Right kidney (tissue), 1 donor: Measurements from ENCODE around the gene CCDC201.

Experiments
- DNase-seq: peaks from one replicate; pipeline ENCODE4 v3.0.0-alpha.2; 2016

Gene CCDC201

DNA sequence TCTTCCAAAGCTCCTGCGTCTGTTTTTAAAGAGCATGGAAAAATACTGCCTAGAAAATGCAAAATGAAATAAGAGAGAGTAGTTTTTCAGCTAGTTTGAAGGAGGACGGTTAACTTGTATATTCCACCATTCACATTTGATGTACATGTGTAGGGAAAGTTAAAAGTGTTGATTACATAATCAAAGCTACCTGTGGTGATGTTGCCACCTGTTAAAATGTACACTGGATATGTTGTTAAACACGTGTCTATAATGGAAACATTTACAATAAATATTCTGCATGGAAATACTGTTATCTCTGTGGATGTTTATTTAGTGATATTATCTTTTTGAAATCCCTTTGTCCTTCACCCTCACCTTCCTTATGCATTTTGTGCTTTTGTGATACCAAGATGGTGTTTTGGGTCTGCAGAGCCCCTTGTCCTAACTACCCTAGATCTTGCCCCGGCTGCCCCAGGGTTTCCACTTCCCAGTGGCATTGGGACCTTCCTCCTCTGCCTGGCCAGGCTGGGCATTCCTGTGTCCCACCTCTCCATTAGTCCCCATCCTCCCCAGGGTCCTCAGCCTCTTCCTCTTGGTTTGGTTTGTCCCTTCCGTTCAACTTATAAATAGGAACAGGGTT lies 20.6 kb upstream of the CCDC201 start:
- no peak for DNase-seq

DNA sequence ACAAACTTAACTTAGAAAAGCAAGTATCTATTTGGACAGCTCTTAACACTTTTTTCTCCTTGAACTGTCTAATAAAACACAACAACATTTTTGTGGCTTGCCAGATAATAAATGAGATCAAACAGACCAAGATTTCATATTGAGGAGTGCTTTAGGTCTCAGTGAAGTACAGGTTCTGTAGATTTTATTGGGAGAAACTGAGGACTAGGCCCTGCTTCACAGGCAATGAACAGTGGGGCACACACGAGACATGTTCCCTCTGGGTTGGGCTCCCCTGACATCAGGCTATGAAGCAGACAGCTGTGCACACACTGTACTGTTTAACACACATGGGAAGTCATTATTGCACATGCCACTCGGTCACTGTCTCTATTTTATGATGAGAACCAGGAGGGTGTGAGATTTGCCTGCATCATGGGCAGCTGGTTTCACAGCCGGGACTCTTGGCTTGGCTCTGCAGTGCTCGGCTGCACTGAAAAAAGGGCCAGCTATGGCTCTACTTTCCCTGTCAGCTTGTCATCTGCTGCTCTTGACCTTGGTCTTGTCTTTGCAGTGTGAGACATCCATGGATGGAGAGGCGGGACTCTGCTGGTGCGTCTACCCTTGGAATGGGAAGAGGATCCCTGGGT lies 19.6 kb upstream of the CCDC201 start:
- DNase-seq = no peak

DNA sequence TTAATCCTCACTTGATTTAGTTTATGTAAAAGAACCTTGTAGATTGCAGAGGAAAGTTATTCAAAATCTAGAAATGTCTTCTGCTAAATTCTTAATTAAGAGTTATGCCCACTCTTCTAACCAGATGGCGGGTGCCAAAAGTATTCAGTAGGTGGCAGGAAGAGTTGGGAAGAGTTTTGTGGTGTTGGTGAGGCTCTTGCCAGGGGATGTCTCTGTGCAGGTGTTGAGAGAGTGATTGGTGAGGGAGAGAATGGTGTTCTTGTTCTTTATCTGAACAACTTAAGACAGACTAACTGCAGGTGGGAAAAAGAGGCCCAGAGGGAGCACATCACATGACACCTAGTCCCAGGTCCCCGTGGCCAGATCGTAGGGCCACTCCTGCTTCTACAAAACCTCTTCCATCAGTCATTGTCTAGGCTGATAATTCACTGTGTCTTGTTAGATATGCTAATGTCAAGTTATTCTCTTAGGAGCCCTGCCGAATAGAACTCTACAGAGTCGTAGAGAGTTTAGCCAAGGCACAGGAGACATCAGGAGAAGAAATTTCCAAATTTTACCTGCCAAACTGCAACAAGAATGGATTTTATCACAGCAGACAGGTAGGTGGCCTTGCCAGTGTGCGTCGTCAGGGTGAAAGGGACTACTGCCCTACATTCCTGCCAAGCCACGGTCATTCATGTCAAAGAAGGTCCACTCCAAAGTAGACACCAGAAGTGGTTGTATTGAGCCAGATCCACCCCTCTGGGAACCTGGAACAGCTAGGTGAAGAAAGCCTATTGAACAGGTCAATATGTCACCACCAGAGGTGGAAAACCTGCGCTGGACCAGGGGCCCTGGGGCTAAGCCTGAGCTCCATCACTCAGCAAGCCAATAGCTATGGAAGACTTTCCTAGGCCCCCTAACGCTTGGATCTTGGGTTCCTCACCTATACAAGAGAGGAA lies 18.9 kb upstream of the CCDC201 start:
- DNase-seq = no peak

DNA sequence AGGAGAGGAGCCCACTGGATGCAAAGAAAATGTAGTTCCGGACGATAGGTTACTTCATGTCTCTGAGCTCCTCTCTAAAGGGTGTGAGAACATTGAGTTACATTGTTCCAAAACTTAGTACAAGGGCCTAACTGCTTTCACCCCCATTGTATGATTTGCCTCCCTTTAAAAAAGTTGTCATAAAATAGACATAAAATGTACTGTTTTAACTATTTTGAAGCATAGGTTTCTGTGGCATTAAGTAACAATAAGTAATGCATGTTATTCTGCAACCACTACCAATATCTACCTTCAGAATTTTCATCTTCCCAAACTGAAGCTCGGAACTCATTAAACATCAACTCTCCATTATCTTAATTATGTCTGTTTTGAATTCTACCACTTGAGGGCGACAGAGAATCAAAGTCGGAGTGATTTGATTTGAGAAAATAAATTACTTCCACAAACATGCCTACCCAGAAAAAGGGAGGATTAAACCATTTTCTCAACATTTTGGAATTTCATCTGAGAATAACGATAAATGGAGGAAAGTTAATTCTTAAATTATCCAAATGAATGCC lies 18.1 kb upstream of the CCDC201 start:
- no peak for DNase-seq

DNA sequence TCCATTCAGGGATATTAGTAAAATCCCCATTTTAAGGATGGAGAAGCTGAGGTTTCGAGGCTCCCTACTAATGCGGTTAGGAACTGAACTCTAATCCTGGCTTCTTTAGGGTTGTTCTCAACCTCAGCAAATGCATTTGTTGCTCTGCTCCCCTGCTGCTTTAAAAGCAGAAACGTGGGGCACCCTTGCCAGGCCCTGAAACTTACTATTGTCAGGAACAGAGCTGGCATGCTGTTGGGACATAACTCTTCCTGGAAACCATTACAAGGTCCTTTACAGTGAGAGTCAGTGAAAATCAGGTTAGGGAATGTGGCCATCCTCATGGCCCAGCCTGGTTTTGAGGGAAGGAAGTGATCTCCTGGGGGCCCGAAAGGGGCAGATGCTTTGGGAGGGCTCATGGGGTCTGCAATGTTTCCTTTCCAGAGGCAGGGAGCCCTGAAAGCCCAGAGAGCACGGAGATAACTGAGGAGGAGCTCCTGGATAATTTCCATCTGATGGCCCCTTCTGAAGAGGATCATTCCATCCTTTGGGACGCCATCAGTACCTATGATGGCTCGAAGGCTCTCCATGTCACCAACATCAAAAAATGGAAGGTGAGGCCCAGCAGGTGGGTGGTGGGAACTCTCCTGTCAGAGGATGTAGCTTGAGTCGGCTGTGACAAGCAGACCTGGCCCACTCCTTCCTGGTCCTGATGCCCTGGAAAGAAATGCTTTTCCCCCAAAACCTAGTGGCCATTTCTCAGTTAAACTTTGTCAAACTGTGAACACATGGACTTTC lies 17.4 kb upstream of the CCDC201 start:
- DNase-seq = no peak

DNA sequence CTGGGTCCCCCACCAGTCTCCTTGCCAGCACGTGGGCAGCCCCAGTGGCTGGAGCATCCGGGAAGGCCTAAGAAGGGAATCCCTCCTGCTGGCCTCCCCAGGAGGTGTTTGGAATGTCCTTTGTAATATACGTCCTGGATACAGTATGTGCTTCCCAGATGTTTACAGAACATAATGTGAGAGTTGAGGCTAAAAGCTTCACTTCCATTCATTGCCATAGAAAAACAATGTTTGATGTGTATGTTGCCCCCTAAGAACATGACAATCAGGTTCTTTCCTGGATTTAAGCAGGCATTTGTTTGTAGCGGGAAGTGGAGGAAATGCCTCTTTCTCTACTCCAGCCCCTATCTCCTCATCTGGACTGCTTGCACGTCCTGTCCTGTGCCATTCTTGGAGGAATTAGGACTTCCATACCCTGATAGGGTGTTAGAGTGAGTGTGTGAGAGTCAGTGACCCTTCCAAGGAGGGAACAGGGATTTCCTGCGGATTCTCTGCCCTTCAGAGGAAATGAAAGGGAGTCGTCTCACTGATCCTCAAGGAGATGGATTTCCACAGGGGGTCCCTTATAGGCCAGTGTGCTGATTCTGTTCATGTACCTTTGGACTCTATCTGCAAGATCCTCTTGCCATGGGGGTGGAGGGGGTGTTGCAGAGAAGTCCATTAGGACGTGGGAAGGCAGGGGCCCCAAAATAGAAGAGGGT lies 16.6 kb upstream of the CCDC201 start:
- DNase-seq = no peak

DNA sequence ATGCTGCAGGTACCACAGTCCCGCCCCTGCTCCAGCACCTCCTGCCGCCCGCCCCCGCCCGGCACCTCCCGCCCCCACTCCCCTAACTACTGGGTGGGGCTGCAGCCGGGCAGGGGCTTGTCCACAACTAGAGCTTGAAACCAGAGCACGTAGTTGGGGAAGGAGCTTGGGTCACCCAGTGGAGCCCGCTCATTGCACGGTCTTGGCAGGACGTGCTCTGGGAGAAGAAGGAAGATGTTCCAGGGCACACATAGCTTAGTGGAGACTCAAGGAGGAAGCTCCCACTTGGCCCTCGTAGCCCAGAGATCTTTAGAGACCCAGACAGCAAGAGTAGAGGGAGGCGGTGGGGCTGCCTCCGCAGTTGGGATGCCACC lies 16.1 kb upstream of the CCDC201 start:
- DNase-seq = peak; percentile 27

DNA sequence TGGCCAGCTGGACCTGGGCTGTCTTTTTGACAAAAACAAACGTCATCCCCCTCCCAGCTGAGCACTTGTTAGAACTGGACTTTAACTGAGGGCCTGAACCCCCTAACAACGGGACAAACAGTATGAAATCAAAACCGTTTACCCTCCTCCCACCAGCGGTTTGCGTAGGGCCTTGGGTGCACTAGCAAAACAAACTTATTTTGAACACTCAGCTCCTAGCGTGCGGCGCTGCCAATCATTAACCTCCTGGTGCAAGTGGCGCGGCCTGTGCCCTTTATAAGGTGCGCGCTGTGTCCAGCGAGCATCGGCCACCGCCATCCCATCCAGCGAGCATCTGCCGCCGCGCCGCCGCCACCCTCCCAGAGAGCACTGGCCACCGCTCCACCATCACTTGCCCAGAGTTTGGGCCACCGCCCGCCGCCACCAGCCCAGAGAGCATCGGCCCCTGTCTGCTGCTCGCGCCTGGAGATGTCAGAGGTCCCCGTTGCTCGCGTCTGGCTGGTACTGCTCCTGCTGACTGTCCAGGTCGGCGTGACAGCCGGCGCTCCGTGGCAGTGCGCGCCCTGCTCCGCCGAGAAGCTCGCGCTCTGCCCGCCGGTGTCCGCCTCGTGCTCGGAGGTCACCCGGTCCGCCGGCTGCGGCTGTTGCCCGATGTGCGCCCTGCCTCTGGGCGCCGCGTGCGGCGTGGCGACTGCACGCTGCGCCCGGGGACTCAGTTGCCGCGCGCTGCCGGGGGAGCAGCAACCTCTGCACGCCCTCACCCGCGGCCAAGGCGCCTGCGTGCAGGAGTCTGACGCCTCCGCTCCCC lies 15.5 kb upstream of the CCDC201 start, which contains the start of gene IGFBP1:
IGFBP1 (plus strand) TSS at position 304 of the 808 bp plus-strand sequence; CDS start at position 469, 165 bp downstream.
- DNase-seq = peak; percentile 70

DNA sequence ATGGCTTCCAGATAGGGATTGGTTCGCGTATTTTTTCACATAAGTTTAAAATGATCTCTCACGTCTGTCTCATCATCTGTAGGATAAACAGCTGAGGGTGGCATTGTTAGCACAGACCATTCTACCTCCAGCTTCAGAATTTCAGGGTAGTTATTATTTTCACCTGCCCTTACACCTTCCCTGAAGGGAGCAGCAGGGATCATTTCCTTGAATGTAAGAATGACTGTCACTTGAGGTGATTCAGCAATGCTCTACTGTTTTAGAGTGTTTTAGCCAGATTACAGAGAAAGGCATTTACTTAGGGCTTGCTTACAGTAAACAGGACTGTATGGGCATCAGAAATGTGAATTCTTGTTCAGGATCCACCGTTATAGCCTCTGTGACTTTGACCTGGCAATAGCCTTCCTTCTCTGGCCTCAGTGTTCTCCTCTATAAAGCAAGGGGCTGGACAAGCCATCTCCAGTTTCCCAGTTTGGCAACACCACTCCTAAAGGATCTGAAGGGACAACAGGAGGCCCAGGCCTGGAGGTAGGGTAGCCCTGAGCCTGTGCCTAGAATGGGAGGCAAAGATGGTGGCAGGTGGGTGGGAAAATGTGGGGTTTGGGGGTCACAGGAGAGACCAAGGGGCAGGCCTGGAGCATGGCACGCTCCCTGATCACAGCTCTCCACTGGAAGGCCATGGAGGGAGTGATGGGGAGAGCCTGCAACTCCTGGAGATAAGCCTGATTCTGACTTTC lies 14.2 kb upstream of the CCDC201 start:
- DNase-seq = no peak

DNA sequence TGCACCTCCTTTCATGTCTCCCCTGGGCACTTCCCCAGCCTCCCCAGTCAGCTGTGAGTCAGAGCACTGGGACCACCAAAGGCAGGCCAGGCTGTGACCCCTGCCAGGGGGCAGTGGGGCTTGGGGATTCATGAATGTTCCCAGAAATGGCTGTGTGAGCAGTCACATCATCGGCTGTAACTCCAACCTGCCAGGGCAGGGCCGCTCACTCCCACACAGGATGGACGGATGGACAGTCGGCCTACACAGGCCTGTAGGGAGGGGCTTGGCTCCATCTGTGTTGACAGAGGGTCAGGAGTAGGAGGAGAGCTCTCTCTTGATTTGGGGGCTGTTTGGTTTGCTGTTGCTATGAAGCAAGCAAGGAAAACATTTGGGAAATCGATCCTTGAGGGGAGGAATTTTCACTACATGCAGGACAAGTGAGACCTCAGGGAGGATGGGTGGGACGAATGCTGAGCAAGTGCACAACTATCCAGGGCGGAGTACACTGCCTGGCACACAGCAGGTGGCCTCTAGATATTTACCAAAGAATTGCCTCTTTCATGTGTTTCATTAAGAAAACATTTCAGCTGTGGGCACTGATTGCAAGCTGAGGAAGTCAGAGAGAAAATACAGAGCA lies 12.5 kb upstream of the CCDC201 start:
- peak; percentile 34 for DNase-seq

DNA sequence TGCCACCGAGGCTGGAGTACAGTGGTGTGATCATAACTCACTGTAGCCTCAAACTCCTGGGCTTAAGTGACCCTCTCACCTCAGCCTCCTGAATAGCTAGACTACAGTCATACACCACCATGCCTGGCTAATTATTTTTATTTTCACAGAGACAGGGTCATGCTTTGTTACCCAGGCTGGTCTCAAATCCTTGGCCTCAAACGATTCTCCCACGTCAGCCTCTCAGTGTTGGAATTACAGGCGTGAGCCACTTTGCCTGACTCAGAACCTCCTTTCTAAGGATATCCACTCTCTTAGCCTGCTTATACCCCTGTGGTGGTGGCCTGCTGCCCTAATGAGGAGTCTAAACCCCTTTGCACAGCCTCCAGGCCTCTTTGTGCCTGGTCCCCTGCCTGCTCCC lies 11.3 kb upstream of the CCDC201 start:
- no peak for DNase-seq

DNA sequence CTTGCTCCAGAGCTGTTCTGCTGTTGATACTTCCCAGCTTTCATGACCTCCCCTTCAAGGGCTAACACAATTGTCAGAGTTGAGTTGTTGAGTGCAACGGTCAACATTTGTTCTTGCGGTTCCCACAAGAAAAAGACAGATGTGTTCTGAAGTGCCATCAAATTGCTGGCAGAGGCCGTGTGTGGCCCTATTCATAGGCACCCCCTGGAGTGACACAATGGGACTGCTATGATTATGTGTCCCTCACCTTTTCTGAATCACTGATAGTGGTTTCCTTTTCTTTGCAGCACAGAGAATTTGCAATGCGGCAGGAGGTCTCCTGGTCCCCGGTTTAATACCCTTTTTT lies 9.6 kb upstream of the CCDC201 start:
- no peak for DNase-seq

DNA sequence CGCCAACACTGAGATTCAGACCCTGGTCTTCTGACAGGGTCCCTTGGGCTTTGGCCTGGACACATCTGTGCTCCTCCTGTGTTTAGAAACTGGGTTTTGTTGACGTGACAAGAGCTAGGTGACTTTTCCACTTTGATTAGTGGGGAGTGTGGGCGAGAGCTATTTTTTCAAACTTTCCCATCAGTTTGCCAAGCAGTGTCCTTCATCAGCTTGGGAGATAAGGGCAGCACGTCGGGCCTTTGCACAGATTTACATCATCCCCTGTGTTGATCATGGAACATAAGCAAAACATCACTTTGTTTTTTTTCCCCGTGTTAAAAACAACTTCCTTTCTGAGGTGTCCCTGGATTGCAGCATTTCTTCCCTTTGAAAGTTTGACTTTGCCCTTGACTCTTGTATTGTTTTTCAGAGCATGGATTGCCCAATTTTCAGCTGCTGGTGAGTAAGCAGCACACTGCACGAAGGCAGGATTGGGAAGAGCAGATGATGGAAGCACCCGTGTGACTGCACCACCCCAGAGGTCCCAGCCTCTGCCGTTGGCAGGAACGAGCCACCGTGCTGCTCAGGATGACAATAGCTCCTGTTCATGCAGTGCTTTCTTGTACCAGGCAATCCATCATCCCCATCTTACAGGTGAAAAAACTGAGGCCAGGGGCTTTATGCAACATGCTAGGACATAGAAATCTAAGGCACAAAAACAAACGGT lies 9.0 kb upstream of the CCDC201 start:
- DNase-seq = no peak

DNA sequence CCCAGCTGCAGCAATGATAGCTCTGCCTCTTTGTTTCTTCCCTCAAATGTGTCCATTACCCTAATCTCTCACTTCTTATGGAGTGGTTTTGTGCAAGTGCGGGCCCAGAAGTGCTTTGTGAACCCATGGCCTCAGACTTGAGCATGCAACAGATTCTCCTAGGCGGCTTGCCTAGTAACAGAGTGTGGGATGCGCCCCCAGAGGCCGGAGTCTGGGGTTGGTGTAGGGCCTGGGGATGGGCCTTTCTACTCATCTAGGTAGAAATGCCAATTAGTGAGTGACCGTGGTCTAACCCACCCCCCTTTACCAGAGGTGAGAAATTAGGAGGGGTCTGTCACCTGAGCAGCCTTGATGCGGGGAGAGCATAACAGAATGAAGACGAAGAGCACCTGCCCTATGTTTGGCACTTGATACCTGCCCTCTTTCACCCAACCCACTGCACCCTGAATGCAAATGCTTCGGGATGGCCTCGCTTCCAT lies 8.4 kb upstream of the CCDC201 start:
- DNase-seq = no peak

DNA sequence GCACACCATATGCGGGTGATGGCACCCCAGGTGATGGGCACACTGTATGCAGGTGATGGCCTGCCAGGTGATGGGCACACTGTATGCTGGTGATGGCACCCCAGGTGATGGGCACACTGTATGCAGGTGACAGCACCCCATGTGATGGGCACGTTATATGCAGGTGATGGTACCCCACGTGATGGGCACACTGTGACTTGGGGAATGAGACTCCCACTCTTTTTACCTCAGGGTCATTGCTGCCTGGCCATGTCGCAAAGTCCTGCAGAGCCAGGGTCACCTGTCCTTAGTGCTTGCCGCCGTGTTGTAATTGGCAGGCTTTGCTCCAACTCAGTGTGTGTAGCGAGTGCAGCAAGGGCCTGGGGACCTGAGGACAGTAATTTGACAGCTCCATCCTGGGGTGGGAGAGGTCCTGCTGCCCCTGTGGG lies 7.6 kb upstream of the CCDC201 start:
- no peak for DNase-seq

DNA sequence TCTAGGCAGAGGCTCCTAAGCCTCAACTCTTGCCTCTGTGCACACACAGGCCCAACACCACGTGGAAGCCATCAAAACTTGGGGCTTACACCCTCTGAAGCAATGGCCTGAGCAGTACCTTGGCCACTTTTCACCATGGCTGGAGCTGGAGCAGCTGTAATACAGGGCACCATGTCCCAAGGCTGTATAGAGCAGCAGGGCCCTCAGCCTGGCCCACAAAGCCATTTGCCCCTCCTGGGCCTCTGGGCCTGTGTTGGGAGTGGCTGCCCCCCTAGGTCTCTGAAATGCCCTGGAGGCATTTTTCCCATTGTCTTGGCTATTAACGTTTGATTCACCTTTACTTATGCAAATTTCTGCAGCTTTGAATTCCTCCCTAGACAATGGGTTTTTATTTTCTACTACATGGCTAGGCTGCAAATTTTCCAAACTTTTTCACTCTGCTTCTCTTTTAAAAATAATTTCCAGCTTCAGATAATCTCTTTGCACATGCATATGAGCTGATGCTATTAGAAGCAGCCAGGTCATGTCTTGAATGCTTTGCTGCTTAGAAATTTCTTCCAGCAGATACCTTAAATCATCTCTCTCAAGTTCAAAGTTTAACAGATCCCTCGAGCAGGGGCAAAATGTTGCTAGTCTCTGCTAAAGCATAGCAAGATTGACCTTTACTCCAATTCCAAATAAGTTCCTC lies 5.7 kb upstream of the CCDC201 start:
- no peak for DNase-seq

DNA sequence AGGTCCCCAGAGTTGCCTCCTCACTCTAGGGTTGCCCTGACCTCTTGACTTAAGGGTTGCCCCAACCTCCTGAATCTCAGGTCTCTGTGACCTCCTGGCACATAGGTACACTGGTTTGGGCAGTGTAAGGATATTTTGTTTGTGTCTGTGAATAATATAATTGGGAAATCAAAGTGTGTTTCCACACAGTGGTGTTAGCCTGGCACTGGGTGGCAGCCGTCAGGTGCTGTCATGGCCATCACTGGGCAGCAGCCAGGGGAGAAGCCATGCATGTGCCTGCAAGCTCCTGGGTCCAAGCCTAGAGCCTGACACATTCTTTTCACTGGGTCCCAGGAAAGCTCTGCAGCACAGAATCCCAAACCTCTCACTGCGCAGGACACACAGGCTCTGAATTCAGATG lies 3.6 kb upstream of the CCDC201 start:
- no peak for DNase-seq
